ENCODE data around the gene BACH2. TPM values are rescaled to one million over a fixed set of nuclear protein-coding genes. Genes with fewer than 3 reads are reported as not detected.

The BACH2 gene
- total RNA-seq, 4 donors from 2014 or later, result 3.6 to 13.4 (median 7.5) TPM

- TF ChIP-seq CTCF (IDR thresholded peaks at IDR 0.05 in 4 of 5, conservative IDR thresholded peaks at IDR 0.05 in 1 of 5), result no peak
- Histone ChIP-seq H3K9me3 (no peaks in the 10 kb centered on the region), H3K4me3 (no peak overlapping the region), H3K36me3 (no peaks in the 10 kb centered on the region), H3K27me3 (no peaks in the 10 kb centered on the region), H3K27ac (no peak overlapping the region), H3K4me1 (peaks cover 0 to 9% of the 10 kb centered on the region in 2 donors)
- no peak for ATAC-seq
- intact Hi-C loops (cut with DNase I; ENCODE audit: low total_unique reads) (no loop called here), in situ Hi-C loops (cut with MboI; ENCODE audit: low sequenced_read_pairs in 4 of 4) (no loop called here)
- DNase-seq, result no peak
Measured at GRCh38 chr6:90149280-90149679, 147.4 kb downstream of the BACH2 start.

GRCh38 chr6:90148867-90149266 lies 147.8 kb downstream of the BACH2 start:
- Histone ChIP-seq H3K9me3 (no peaks in the 10 kb centered on the region), H3K36me3 (no peaks in the 10 kb centered on the region), H3K27me3 (no peaks in the 10 kb centered on the region), H3K4me1 (peaks cover 0 to 9% of the 10 kb centered on the region in 2 donors), H3K27ac (no peak overlapping the region), H3K4me3 (no peak overlapping the region)
- intact Hi-C loops (cut with DNase I; ENCODE audit: low total_unique reads), result no loop called here
- in situ Hi-C loops (cut with MboI; ENCODE audit: low sequenced_read_pairs in 4 of 4), result no loop called here
- DNase-seq, result no peak
- ATAC-seq, result no peak
- TF ChIP-seq POLR2A (IDR thresholded peaks at IDR 0.05) (no peak), CTCF (IDR thresholded peaks at IDR 0.05 in 4 of 5, conservative IDR thresholded peaks at IDR 0.05 in 1 of 5) (no peak)

- H3K4me3 ChIP-seq, result no peak overlapping the region
- no peaks in the 10 kb centered on the region for H3K36me3 ChIP-seq
- no peak for TF ChIP-seq POLR2A (IDR thresholded peaks at IDR 0.05)
- no peak for TF ChIP-seq CTCF (IDR thresholded peaks at IDR 0.05 in 4 of 5, conservative IDR thresholded peaks at IDR 0.05 in 1 of 5)
- H3K27ac ChIP-seq, result no peak overlapping the region
- in situ Hi-C loops (cut with MboI; ENCODE audit: low sequenced_read_pairs in 4 of 4) (no loop called here), intact Hi-C loops (cut with DNase I; ENCODE audit: low total_unique reads) (no loop called here)
- H3K9me3 ChIP-seq, result no peaks in the 10 kb centered on the region
- ATAC-seq, result no peak
- peaks cover 0 to 9% of the 10 kb centered on the region in 2 donors for H3K4me1 ChIP-seq
- no peaks in the 10 kb centered on the region for H3K27me3 ChIP-seq
- DNase-seq, result no peak
Measured at GRCh38 chr6:90146921-90147649, 149.6 kb downstream of the BACH2 start.

- in situ Hi-C loops (cut with MboI; ENCODE audit: low sequenced_read_pairs in 4 of 4), result no loop called here
- no peaks in the 10 kb centered on the region for H3K27me3 ChIP-seq
- no peak for TF ChIP-seq POLR2A (IDR thresholded peaks at IDR 0.05)
- no peak for TF ChIP-seq CTCF (IDR thresholded peaks at IDR 0.05 in 4 of 5, conservative IDR thresholded peaks at IDR 0.05 in 1 of 5)
- no peaks in the 10 kb centered on the region for H3K9me3 ChIP-seq
- ATAC-seq, result no peak
- no peaks in the 10 kb centered on the region for H3K36me3 ChIP-seq
- peaks cover 0 to 9% of the 10 kb centered on the region in 2 donors for H3K4me1 ChIP-seq
- DNase-seq, result no peak
- no peak overlapping the region for H3K4me3 ChIP-seq
- H3K27ac ChIP-seq, result no peak overlapping the region
- intact Hi-C loops (cut with DNase I; ENCODE audit: low total_unique reads), result no loop called here
Measured at GRCh38 chr6:90146024-90146423, 150.6 kb downstream of the BACH2 start.
